Suprapubic skin (tissue), 4 donors: Measurements from ENCODE around the gene PDE4D. TPM values are rescaled to one million over a fixed set of nuclear protein-coding genes. Genes with fewer than 3 reads are reported as not detected.

ENCODE experiments used
- DNase-seq, 2 donors: peaks; one replicate each; pipeline ENCODE4 v3.0.0-alpha.2; 2019; ENCODE audit warnings: low spot score in 2 of 2
- H3K27ac ChIP-seq: fragments of 200-600 bp; sonication (generic); one replicate; pipeline ENCODE4 v1.5.1; 2019
- H3K27me3 ChIP-seq: fragments of 200-600 bp; sonication (generic); one replicate; pipeline ENCODE4 v1.5.1; 2019
- H3K36me3 ChIP-seq: fragments of 200-600 bp; sonication (generic); one replicate; pipeline ENCODE4 v1.5.1; 2019
- H3K4me1 ChIP-seq: fragments of 200-600 bp; sonication (generic); one replicate; pipeline ENCODE4 v1.5.1; 2019
- H3K4me3 ChIP-seq: fragments of 200-600 bp; sonication (generic); one replicate; pipeline ENCODE4 v1.5.1; 2019; ENCODE audit warnings: mild to moderate bottlenecking
- H3K9me3 ChIP-seq: fragments of 200-600 bp; sonication (generic); one replicate; pipeline ENCODE4 v1.5.1; 2019
- EP300 ChIP-seq: sonication (generic); formaldehyde crosslinking; IDR thresholded peaks from one replicate; pipeline ENCODE4 v1.6.1; 2017; ENCODE audit warnings: antibody characterized with exemption
- POLR2A ChIP-seq, 2 donors: fragments of 450-650 bp; IDR thresholded peaks; one replicate each; pipeline ENCODE4 v1.6.1; 2017; ENCODE audit warnings: antibody characterized with exemption in 2 of 2, mild to moderate bottlenecking in 2 of 2, moderate library complexity in 2 of 2
- POLR2AphosphoS5 ChIP-seq, 3 donors: sonication (generic); formaldehyde crosslinking; IDR thresholded peaks; one replicate each; pipeline ENCODE4 v1.6.1; 2017; ENCODE audit warnings: antibody characterized with exemption in 3 of 3
- WGBS: methylation state at CpG from one replicate; pipeline ENCODE4 v1.1.5; 2018; 5-methylcytosine and 5-hydroxymethylcytosine counted together
- total RNA-seq, 4 donors: library from RNA; depleted of rRNA; stranded (reverse); fragments of >200 nt; gene quantifications; one replicate each; pipeline ENCODE4 v1.1.0, GENCODE V29; 2016
- TF ChIP-seq, protein P1 (sequence below), 2 donors: fragments of 200-600 bp in 1 of 2; fragments of 450-650 bp in 1 of 2; sonication (generic) in 1 of 2; IDR thresholded peaks; one replicate each; pipeline ENCODE4 v1.5.1; 2016 to 2019; ENCODE audit warnings: antibody characterized with exemption in 2 of 2, mild to moderate bottlenecking in 1 of 2, moderate library complexity in 1 of 2

The PDE4D gene
- total RNA-seq, 4 donors from 2014 or later: 26.8 to 57.2 (median 29.9) TPM

- DNase-seq: no peak
- H3K4me1 ChIP-seq: peaks cover 2% of the 10 kb centered on the region
- no peak overlapping the region for H3K4me3 ChIP-seq
- H3K27me3 ChIP-seq: no peaks in the 10 kb centered on the region
- no peak overlapping the region for H3K27ac ChIP-seq
- no peaks in the 10 kb centered on the region for H3K9me3 ChIP-seq
- TF ChIP-seq, protein P1, sequence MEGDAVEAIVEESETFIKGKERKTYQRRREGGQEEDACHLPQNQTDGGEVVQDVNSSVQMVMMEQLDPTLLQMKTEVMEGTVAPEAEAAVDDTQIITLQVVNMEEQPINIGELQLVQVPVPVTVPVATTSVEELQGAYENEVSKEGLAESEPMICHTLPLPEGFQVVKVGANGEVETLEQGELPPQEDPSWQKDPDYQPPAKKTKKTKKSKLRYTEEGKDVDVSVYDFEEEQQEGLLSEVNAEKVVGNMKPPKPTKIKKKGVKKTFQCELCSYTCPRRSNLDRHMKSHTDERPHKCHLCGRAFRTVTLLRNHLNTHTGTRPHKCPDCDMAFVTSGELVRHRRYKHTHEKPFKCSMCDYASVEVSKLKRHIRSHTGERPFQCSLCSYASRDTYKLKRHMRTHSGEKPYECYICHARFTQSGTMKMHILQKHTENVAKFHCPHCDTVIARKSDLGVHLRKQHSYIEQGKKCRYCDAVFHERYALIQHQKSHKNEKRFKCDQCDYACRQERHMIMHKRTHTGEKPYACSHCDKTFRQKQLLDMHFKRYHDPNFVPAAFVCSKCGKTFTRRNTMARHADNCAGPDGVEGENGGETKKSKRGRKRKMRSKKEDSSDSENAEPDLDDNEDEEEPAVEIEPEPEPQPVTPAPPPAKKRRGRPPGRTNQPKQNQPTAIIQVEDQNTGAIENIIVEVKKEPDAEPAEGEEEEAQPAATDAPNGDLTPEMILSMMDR (IDR thresholded peaks at IDR 0.05): no peak
- TF ChIP-seq EP300 (no peak), POLR2A (IDR thresholded peaks at IDR 0.05) (no peak), POLR2AphosphoS5 (IDR thresholded peaks at IDR 0.05) (no peak)
- no peaks in the 10 kb centered on the region for H3K36me3 ChIP-seq
These were observed 601.6 kb downstream of the PDE4D start for GRCh38 chr5:59291941-59292340.

- H3K4me3 ChIP-seq: no peak overlapping the region
- no peak overlapping the region for H3K27ac ChIP-seq
- H3K9me3 ChIP-seq: no peaks in the 10 kb centered on the region
- no peak for DNase-seq
- no peaks in the 10 kb centered on the region for H3K27me3 ChIP-seq
- TF ChIP-seq EP300 (no peak), POLR2AphosphoS5 (IDR thresholded peaks at IDR 0.05) (no peak), POLR2A (IDR thresholded peaks at IDR 0.05) (no peak)
- TF ChIP-seq, protein P1 (IDR thresholded peaks at IDR 0.05): no peak
- WGBS: 70% methylated on average over 2 of the region's 2 CpGs
- H3K36me3 ChIP-seq: no peaks in the 10 kb centered on the region
- no peaks in the 10 kb centered on the region for H3K4me1 ChIP-seq
These were observed 605.6 kb downstream of the PDE4D start for GRCh38 chr5:59287884-59288283.

DNA sequence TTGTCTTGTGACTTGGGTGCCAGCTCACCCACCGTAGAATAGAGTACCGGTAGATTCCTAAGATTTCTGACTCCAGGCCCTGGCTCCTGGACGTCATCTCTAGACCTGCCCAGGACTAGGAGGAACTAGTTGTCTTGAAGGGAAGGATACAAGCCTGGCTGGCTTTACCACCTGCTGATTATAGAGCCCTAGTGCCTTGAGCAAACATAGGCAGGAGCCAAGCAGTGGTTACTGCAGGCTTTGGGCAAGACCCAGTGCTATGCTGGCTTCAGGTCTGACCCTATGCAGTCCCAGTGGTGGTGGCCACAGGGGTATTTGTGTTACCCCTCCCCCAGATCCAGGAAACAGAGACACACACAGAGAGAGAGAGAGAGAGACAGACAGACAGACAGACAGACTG, 606.2 kb downstream of the PDE4D start:
- no peaks in the 10 kb centered on the region for H3K4me1 ChIP-seq
- no peak overlapping the region for H3K4me3 ChIP-seq
- no peak for DNase-seq
- 74% methylated on average over 3 of the region's 3 CpGs for WGBS
- no peaks in the 10 kb centered on the region for H3K9me3 ChIP-seq
- H3K36me3 ChIP-seq: no peaks in the 10 kb centered on the region
- H3K27ac ChIP-seq: no peak overlapping the region
- H3K27me3 ChIP-seq: no peaks in the 10 kb centered on the region
- no peak for TF ChIP-seq EP300
- no peak for TF ChIP-seq POLR2AphosphoS5 (IDR thresholded peaks at IDR 0.05)
- no peak for TF ChIP-seq POLR2A (IDR thresholded peaks at IDR 0.05)
- TF ChIP-seq, protein P1 (IDR thresholded peaks at IDR 0.05): no peak

- H3K27me3 ChIP-seq: no peaks in the 10 kb centered on the region
- WGBS: 85% methylated on average over 1 of the region's 1 CpG
- no peak for TF ChIP-seq POLR2A (IDR thresholded peaks at IDR 0.05)
- TF ChIP-seq POLR2AphosphoS5 (IDR thresholded peaks at IDR 0.05): no peak
- TF ChIP-seq EP300: no peak
- TF ChIP-seq, protein P1 (IDR thresholded peaks at IDR 0.05): no peak
- no peak overlapping the region for H3K4me3 ChIP-seq
- H3K4me1 ChIP-seq: no peaks in the 10 kb centered on the region
- DNase-seq: no peak
- no peaks in the 10 kb centered on the region for H3K9me3 ChIP-seq
- no peak overlapping the region for H3K27ac ChIP-seq
- no peaks in the 10 kb centered on the region for H3K36me3 ChIP-seq
These were observed 607.0 kb downstream of the PDE4D start for GRCh38 chr5:59286510-59286909.

DNA sequence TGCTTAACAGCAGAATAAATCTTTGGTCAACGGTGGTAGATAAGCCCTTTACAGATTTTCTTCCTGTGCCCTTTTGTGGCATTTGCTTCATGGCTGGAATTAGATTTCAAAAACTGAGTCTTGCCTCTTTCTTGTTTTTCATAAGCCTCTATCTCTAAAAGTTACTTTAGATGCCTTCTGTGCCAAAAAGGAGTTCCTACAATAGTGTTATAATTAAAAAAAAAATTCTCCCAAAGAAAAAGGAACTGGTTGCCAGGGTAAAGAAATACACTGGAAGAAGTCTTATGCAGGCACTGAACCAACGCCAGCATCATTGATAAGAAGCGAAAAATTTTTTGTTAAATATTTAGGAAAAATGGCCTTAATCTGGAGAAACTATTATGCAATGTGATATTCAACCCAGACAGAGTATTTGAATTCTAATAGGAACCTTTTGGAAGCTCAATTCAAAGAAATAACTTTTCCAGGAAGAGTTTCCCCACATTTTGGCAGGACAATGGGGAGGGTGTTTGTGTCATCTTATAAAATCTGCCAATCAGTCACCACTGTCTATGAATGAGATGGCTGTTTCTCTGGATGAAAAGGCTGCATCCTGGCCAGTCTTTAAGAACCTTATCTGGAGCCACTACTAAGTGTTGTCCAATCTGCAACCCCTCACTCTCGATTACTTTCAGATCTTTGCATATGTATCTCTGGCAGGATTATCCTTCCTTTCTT, 608.1 kb downstream of the PDE4D start:
- no peak for DNase-seq
- Histone ChIP-seq H3K4me3 (no peak overlapping the region), H3K27me3 (no peaks in the 10 kb centered on the region), H3K36me3 (no peaks in the 10 kb centered on the region), H3K4me1 (no peaks in the 10 kb centered on the region), H3K9me3 (no peaks in the 10 kb centered on the region), H3K27ac (no peak overlapping the region)
- 76% methylated on average over 4 of the region's 4 CpGs for WGBS
- no peak for TF ChIP-seq POLR2AphosphoS5 (IDR thresholded peaks at IDR 0.05)
- no peak for TF ChIP-seq EP300
- TF ChIP-seq, protein P1 (IDR thresholded peaks at IDR 0.05): no peak
- TF ChIP-seq POLR2A (IDR thresholded peaks at IDR 0.05): no peak
